Suprapubic skin (tissue), 4 donors: ENCODE measurements around the gene C11orf42.

Source experiments
- CTCF ChIP-seq, 2 donors: fragments of 200-600 bp in 1 of 2; fragments of 450-650 bp in 1 of 2; sonication (generic) in 1 of 2; IDR thresholded peaks; one replicate each; pipeline ENCODE4 v1.5.1; 2016 to 2019; ENCODE audit warnings: antibody characterized with exemption in 2 of 2, mild to moderate bottlenecking in 1 of 2, moderate library complexity in 1 of 2
- EP300 ChIP-seq: sonication (generic); formaldehyde crosslinking; IDR thresholded peaks from one replicate; pipeline ENCODE4 v1.6.1; 2017; ENCODE audit warnings: antibody characterized with exemption
- POLR2A ChIP-seq, 2 donors: fragments of 450-650 bp; IDR thresholded peaks; one replicate each; pipeline ENCODE4 v1.6.1; 2017; ENCODE audit warnings: antibody characterized with exemption in 2 of 2, mild to moderate bottlenecking in 2 of 2, moderate library complexity in 2 of 2
- POLR2AphosphoS5 ChIP-seq, 3 donors: sonication (generic); formaldehyde crosslinking; IDR thresholded peaks; one replicate each; pipeline ENCODE4 v1.6.1; 2017; ENCODE audit warnings: antibody characterized with exemption in 3 of 3

- TF ChIP-seq POLR2A (IDR thresholded peaks at IDR 0.05): no peak
- no peak for TF ChIP-seq CTCF (IDR thresholded peaks at IDR 0.05)
- no peak for TF ChIP-seq POLR2AphosphoS5 (IDR thresholded peaks at IDR 0.05)
- TF ChIP-seq EP300: no peak
These were observed 52.8 kb downstream of the C11orf42 start for GRCh38 chr11:6258141-6258540.
